Measurements from ENCODE around the gene PPP2R5C. TPM values are rescaled to one million over a fixed set of nuclear protein-coding genes. Genes with fewer than 3 reads are reported as not detected.

PPP2R5C gene
- total RNA-seq, 1 donor from 2014 or later, result 125 TPM

DNA sequence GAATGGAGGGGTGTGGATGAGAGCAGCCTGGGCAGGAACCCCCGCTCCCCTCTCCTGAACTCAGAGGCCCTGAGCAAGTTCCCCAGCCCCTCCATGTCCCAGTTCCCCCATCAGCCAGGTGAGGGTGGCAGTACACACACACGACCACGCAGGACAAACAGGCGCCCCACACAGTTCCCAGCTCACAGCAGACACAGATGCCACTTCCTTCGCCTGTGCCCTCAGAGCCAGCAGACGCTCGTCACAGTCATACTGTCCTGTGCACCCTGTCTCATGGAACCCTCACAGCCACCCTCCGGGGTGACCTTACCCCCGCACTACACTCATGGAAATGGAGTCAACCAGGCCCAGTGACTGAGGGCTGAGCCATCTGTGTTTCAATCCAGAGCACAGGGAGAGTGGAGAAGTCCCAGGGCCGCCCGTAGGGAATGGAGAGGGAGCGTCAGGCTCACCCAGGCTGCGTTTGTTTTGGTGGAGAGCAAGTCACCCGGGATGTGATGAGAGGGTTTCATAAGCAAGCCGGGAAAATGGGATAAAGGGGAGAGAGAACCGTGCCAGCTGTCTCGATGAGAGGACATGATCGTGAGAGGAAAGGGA lies 155.4 kb downstream of the PPP2R5C start:
- no peaks in the 10 kb centered on the region for H3K9me3 Mint-ChIP-seq
- no peak for DNase-seq (ENCODE audit: low spot score in 2 of 2, unreplicated experiment in 2 of 2)
- peak overlapping the region; percentile 76 for H3K27ac Mint-ChIP-seq
- H3K4me1 Mint-ChIP-seq, result peaks cover 5% of the 10 kb centered on the region
- peaks cover 37% of the 10 kb centered on the region for H3K36me3 Mint-ChIP-seq
- H3K4me3 Mint-ChIP-seq, result no peak overlapping the region
- H3K27me3 Mint-ChIP-seq (ENCODE audit: low read depth), result no peaks in the 10 kb centered on the region
- no peak for TF ChIP-seq CTCF (IDR thresholded peaks at IDR 0.05; ENCODE audit: unreplicated experiment)

GRCh38 chr14:101917413-101918017 lies 156.0 kb downstream of the PPP2R5C start:
- TF ChIP-seq CTCF (IDR thresholded peaks at IDR 0.05; ENCODE audit: unreplicated experiment), result no peak

DNA sequence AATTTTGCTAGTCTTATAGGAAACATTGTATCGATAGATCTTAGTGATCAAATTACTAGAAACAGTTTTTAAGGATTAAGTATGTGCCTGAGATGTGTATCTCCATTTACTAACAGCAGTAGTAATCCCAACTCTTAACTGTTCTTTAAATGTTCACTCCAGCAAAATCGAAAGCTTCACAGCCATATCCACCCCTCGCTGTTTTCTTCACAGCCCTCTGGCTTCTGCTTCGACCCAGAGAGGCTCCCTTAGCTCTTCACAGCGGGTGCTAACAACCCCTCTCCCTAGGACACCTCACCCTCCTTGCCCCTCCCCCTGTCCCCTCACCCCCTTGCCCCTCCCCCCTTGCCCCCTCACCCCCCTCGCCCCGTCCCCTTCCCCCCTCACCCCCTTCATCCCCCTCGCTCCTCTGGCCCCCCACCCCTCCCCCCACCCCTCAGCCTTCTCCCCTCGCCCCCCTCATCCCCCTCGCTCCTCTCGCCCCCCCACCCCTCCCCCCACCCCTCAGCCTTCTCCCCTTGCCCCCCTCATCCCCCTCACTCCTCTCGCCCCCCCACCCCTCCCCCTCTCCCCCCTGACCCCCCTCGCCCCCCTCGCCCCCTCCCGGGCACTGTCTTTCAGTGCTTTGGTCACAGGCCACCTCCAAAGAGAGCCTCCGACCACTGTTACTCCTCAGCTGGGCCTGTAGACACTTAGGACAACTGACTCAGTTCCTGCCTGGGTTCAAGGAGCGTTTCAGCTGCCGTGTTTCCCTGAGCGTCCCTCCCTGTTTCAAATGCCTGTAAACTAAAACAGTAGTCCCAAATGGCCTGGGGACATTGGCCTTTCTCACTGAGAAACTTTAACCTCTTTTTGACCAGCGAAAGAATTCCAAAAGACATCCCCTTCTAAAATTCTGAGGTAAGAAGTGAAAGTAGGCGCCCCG lies 156.8 kb downstream of the PPP2R5C start:
- Mint-ChIP-seq H3K27me3 (ENCODE audit: low read depth) (no peaks in the 10 kb centered on the region), H3K9me3 (no peaks in the 10 kb centered on the region), H3K27ac (no peak overlapping the region), H3K36me3 (peaks cover 33% of the 10 kb centered on the region), H3K4me3 (no peak overlapping the region), H3K4me1 (peaks cover 5% of the 10 kb centered on the region)
- DNase-seq (ENCODE audit: low spot score in 2 of 2, unreplicated experiment in 2 of 2), result no peak
- no peak for TF ChIP-seq CTCF (IDR thresholded peaks at IDR 0.05; ENCODE audit: unreplicated experiment)

More at GRCh38 chr14:101917413-101918017, 156.0 kb downstream of the PPP2R5C start:
- Mint-ChIP-seq H3K27me3 (ENCODE audit: low read depth) (no peaks in the 10 kb centered on the region), H3K36me3 (peaks cover 33% of the 10 kb centered on the region), H3K27ac (peak overlapping the region; percentile 76), H3K4me3 (no peak overlapping the region), H3K9me3 (no peaks in the 10 kb centered on the region), H3K4me1 (peaks cover 5% of the 10 kb centered on the region)
- DNase-seq (ENCODE audit: low spot score in 2 of 2, unreplicated experiment in 2 of 2), result no peak

DNA sequence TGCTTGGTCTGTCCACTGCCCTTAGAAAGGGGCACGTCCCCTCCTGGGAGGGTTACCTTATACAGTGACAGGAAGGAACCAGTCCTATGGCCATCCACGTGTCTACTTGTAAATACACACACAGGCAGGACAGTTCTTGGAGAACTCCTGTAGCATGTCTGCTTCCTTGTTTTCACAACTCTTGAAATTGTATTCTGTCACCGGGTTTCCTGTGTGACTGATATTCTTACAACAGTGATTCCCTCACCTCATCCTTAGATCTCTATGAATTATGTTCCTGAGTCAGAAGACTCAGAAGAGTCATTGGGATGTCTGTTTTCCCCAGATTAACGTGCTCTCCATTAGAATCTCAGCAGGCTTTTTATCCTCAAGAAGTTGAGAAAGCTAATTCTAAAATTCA lies 158.8 kb downstream of the PPP2R5C start:
- TF ChIP-seq CTCF (IDR thresholded peaks at IDR 0.05; ENCODE audit: unreplicated experiment), result no peak
- Mint-ChIP-seq H3K36me3 (peaks cover 28% of the 10 kb centered on the region), H3K27me3 (ENCODE audit: low read depth) (no peaks in the 10 kb centered on the region), H3K27ac (no peak overlapping the region), H3K4me3 (no peak overlapping the region), H3K4me1 (peaks cover 5% of the 10 kb centered on the region), H3K9me3 (no peaks in the 10 kb centered on the region)
- no peak for DNase-seq (ENCODE audit: low spot score in 2 of 2, unreplicated experiment in 2 of 2)

- H3K36me3 Mint-ChIP-seq, result peaks cover 22% of the 10 kb centered on the region
- H3K4me1 Mint-ChIP-seq, result peaks cover 2% of the 10 kb centered on the region
- H3K27me3 Mint-ChIP-seq (ENCODE audit: low read depth), result no peaks in the 10 kb centered on the region
- TF ChIP-seq CTCF (IDR thresholded peaks at IDR 0.05; ENCODE audit: unreplicated experiment), result no peak
- no peak overlapping the region for H3K27ac Mint-ChIP-seq
- H3K9me3 Mint-ChIP-seq, result no peaks in the 10 kb centered on the region
- H3K4me3 Mint-ChIP-seq, result no peak overlapping the region
- no peak for DNase-seq (ENCODE audit: low spot score in 2 of 2, unreplicated experiment in 2 of 2)
These were observed 161.4 kb downstream of the PPP2R5C start for GRCh38 chr14:101922866-101923265.
